Sigmoid colon (tissue), 7 donors: Measurements from ENCODE around the gene RFXAP. TPM values are rescaled to one million over a fixed set of nuclear protein-coding genes. Genes with fewer than 3 reads are reported as not detected.

Experiments
- DNase-seq: peaks from one replicate; pipeline ENCODE4 v3.0.0-alpha.2; 2019
- H3K27ac ChIP-seq, 4 donors: fragments of 200-600 bp; sonication (generic); one replicate each; pipeline ENCODE4 v1.5.1; 2016 to 2019; ENCODE audit warnings: mild to moderate bottlenecking in 1 of 4
- H3K27me3 ChIP-seq, 3 donors: fragments of 200-600 bp; sonication (generic); one replicate each; pipeline ENCODE4 v1.5.1; 2019; ENCODE audit warnings: mild to moderate bottlenecking in 1 of 3
- H3K36me3 ChIP-seq, 4 donors: fragments of 200-600 bp; sonication (generic); one replicate each; pipeline ENCODE4 v1.5.1; 2016 to 2019
- H3K4me1 ChIP-seq, 4 donors: fragments of 200-600 bp; sonication (generic); one replicate each; pipeline ENCODE4 v1.5.1; 2017 to 2019
- H3K4me3 ChIP-seq, 4 donors: fragments of 200-600 bp; sonication (generic); one replicate each; pipeline ENCODE4 v1.5.1; 2017 to 2019; ENCODE audit warnings: mild to moderate bottlenecking in 2 of 4, moderate library complexity in 1 of 4
- H3K9me3 ChIP-seq, 4 donors: fragments of 200-600 bp in 3 of 4; sonication (generic) in 3 of 4; one replicate each; pipeline versions ENCODE4 v1.5.1 to v1.6.1; 2013 to 2019
- EP300 ChIP-seq, 4 donors: sonication (generic); formaldehyde crosslinking; IDR thresholded peaks; one replicate each; pipeline ENCODE4 v1.6.1; 2017; ENCODE audit warnings: antibody characterized with exemption in 4 of 4
- POLR2A ChIP-seq, 2 donors: fragments of 450-650 bp; IDR thresholded peaks; one replicate each; pipeline ENCODE4 v1.6.1; 2016; ENCODE audit warnings: antibody characterized with exemption in 2 of 2, mild to moderate bottlenecking in 2 of 2, moderate library complexity in 2 of 2
- POLR2AphosphoS5 ChIP-seq, 4 donors: sonication (generic); formaldehyde crosslinking; IDR thresholded peaks; one replicate each; pipeline ENCODE4 v1.6.1; 2017; ENCODE audit warnings: antibody characterized with exemption in 4 of 4
- WGBS, 2 donors: extraction: QIAGEN DNeasy Blood & Tissue Kit; methylation state at CpG; one replicate each; pipeline ENCODE4 v1.1.7; 2013; 5-methylcytosine and 5-hydroxymethylcytosine counted together
- intact Hi-C: fragments of 100-400 bp; cut with DNase I; formaldehyde crosslinking; loops from one replicate; pipeline ENCODE4 v1.15.1; 2023
- polyA plus RNA-seq, 3 donors: library from polyadenylated mRNA; stranded (reverse); fragments of 200-250 nt; gene quantifications; one replicate each; pipeline ENCODE4 v1.2.3, GENCODE V29; 2013
- total RNA-seq, 4 donors: library from RNA; depleted of rRNA; stranded (reverse); fragments of >200 nt; gene quantifications; one replicate each; pipeline ENCODE4 v1.1.0, GENCODE V29; 2016
- TF ChIP-seq, protein P1 (sequence below), 4 experiments: fragments of 450-650 bp in 3 of 4; fragments of 200-600 bp in 1 of 4; IDR thresholded peaks; one replicate each; pipeline ENCODE4 v1.5.1; 2016 to 2019; ENCODE audit warnings: antibody characterized with exemption in 4 of 4, mild to moderate bottlenecking in 3 of 4, moderate library complexity in 2 of 4
- donor health status: healthy with polysubstance abuse.
- donor health status: Bipolar disorder and iron deficiency.
- donor health status: healthy.

The RFXAP gene
- total and polyA plus RNA-seq, 7 donors: 0.60 to 8.3 (median 5.4) TPM

GRCh38 chr13:36831291-36831690, 12.3 kb downstream of the RFXAP start:
- peaks cover 0 to 41% (median 3%) of the 10 kb centered on the region in 4 donors for H3K36me3 ChIP-seq
- no peak overlapping the region for H3K4me3 ChIP-seq
- DNase-seq: no peak
- no peak overlapping the region for H3K27ac ChIP-seq
- WGBS, 2 donors: 97% methylated on average over 3 of the region's 3 CpGs
- no peaks in the 10 kb centered on the region for H3K4me1 ChIP-seq
- no peak for TF ChIP-seq POLR2AphosphoS5 (IDR thresholded peaks at IDR 0.05)
- TF ChIP-seq EP300 (IDR thresholded peaks at IDR 0.05): no peak
- TF ChIP-seq, protein P1, sequence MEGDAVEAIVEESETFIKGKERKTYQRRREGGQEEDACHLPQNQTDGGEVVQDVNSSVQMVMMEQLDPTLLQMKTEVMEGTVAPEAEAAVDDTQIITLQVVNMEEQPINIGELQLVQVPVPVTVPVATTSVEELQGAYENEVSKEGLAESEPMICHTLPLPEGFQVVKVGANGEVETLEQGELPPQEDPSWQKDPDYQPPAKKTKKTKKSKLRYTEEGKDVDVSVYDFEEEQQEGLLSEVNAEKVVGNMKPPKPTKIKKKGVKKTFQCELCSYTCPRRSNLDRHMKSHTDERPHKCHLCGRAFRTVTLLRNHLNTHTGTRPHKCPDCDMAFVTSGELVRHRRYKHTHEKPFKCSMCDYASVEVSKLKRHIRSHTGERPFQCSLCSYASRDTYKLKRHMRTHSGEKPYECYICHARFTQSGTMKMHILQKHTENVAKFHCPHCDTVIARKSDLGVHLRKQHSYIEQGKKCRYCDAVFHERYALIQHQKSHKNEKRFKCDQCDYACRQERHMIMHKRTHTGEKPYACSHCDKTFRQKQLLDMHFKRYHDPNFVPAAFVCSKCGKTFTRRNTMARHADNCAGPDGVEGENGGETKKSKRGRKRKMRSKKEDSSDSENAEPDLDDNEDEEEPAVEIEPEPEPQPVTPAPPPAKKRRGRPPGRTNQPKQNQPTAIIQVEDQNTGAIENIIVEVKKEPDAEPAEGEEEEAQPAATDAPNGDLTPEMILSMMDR (IDR thresholded peaks at IDR 0.05): no peak
- no peak for TF ChIP-seq POLR2A (IDR thresholded peaks at IDR 0.05)
- intact Hi-C loops: no loop called here
- no peaks in the 10 kb centered on the region for H3K27me3 ChIP-seq
- no peaks in the 10 kb centered on the region for H3K9me3 ChIP-seq

- no peaks in the 10 kb centered on the region for H3K27me3 ChIP-seq
- TF ChIP-seq POLR2AphosphoS5 (IDR thresholded peaks at IDR 0.05) (no peak), POLR2A (IDR thresholded peaks at IDR 0.05) (no peak), EP300 (IDR thresholded peaks at IDR 0.05) (no peak)
- TF ChIP-seq, protein P1 (IDR thresholded peaks at IDR 0.05): no peak
- no peak overlapping the region for H3K4me3 ChIP-seq
- H3K36me3 ChIP-seq: peaks cover 0 to 17% (median 0%) of the 10 kb centered on the region in 4 donors
- WGBS, 2 donors: 94 to 97% methylated on average over 3 of the region's 3 CpGs
- H3K9me3 ChIP-seq: no peaks in the 10 kb centered on the region
- no peaks in the 10 kb centered on the region for H3K4me1 ChIP-seq
- no peak overlapping the region for H3K27ac ChIP-seq
- intact Hi-C loops: no loop called here
- DNase-seq: no peak
Measured at GRCh38 chr13:36834299-36834698, 15.3 kb downstream of the RFXAP start.

- TF ChIP-seq, protein P1 (IDR thresholded peaks at IDR 0.05): no peak
- no peak for TF ChIP-seq EP300 (IDR thresholded peaks at IDR 0.05)
- no peak for TF ChIP-seq POLR2AphosphoS5 (IDR thresholded peaks at IDR 0.05)
- TF ChIP-seq POLR2A (IDR thresholded peaks at IDR 0.05): no peak
- no peaks in the 10 kb centered on the region for H3K9me3 ChIP-seq
- no peak for DNase-seq
- peaks cover 0 to 7% (median 0%) of the 10 kb centered on the region in 4 donors for H3K36me3 ChIP-seq
- H3K4me3 ChIP-seq: no peak overlapping the region
- no peaks in the 10 kb centered on the region for H3K27me3 ChIP-seq
- 68 to 70% methylated on average over 4 of the region's 4 CpGs for WGBS, 2 donors
- intact Hi-C loops: no loop called here
- no peaks in the 10 kb centered on the region for H3K4me1 ChIP-seq
- H3K27ac ChIP-seq: no peak overlapping the region
Measured at GRCh38 chr13:36837354-36838092, 18.5 kb downstream of the RFXAP start.

GRCh38 chr13:36839281-36839680, 20.3 kb downstream of the RFXAP start:
- Histone ChIP-seq H3K27ac (no peak overlapping the region), H3K36me3 (no peaks in the 10 kb centered on the region), H3K4me1 (no peaks in the 10 kb centered on the region), H3K27me3 (no peaks in the 10 kb centered on the region), H3K9me3 (no peaks in the 10 kb centered on the region), H3K4me3 (no peak overlapping the region)
- 81 to 89% methylated on average over 3 of the region's 3 CpGs for WGBS, 2 donors
- intact Hi-C loops: no loop called here
- no peak for DNase-seq
- TF ChIP-seq, protein P1 (IDR thresholded peaks at IDR 0.05): no peak
- TF ChIP-seq POLR2A (IDR thresholded peaks at IDR 0.05) (no peak), EP300 (IDR thresholded peaks at IDR 0.05) (no peak), POLR2AphosphoS5 (IDR thresholded peaks at IDR 0.05) (no peak)
